GM12892 (cell line): ENCODE results near the gene CPB2.

Experiments used
- POLR2A ChIP-seq: IDR thresholded peaks from 2 replicates; pipeline ENCODE4 v1.6.1; 2011; ENCODE audit warnings: low read depth, low read length, control low read depth
- POLR2AphosphoS5 ChIP-seq: IDR thresholded peaks from 2 replicates; pipeline ENCODE4 v1.6.1; 2011; ENCODE audit warnings: low read depth, low read length, control low read depth
- TAF1 ChIP-seq: IDR thresholded peaks from 2 replicates; pipeline ENCODE4 v1.6.1; 2011; ENCODE audit warnings: low read depth, mild to moderate bottlenecking, control low read depth, low read length, borderline replicate concordance

DNA sequence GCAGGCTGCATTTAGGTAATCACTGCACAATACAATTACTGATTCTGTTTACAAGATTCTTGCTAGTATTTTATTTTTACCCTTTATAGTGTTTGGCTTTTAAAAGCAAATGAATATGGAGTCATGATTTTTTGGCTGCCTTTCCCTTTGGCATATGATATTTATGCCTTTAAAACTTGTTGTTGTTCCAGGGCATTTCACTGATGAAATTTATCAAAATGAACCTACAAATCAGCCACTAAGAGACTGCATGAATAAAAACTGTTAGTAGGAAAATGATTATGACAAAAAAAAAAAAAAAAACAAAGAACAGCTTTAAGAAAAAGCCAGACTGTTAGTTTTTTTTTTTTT lies 2.6 kb downstream of the CPB2 start:
- no peak for TF ChIP-seq POLR2AphosphoS5
- no peak for TF ChIP-seq POLR2A
- no peak for TF ChIP-seq TAF1
